ENCODE data around the gene PPP1R9A. TPM values are rescaled to one million over a fixed set of nuclear protein-coding genes. Genes with fewer than 3 reads are reported as not detected.
"Not testable (repeated sequence)": the region's sequence is repeated elsewhere in the genome, so short reads cannot be mapped to it uniquely, and the experiment has no call there.

The PPP1R9A gene
- total RNA-seq, 1 donor from 2014 or later: 0.79 TPM

DNA sequence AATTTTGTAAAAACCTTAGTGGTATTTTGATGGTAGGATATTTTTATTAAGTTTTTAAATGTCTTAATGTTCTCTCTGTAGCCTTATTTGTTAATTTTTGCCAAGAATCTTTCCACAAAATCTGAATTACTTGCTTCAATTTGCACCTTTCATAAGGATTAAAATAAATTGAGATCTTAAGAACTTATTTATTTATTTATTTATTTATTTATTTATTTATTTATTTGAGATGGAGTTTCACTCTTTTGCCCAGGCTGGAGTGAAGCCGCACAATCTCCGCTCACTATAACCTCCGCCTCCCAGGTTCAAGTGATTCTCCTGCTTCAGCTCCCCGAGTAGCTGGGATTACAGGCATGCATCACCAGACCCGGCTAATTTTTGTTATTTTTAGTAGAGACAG lies 98.6 kb downstream of the PPP1R9A start:
- Histone ChIP-seq H3K4me3 (ENCODE audit: low read depth, low read length) (no peak overlapping the region), H3K36me3 (ENCODE audit: control insufficient read depth, insufficient read depth, low read length) (no peaks in the 10 kb centered on the region), H3K27me3 (ENCODE audit: control insufficient read depth, insufficient read depth, low read length) (no peaks in the 10 kb centered on the region)
- DNase-seq (ENCODE audit: low read depth) (no peak), FAIRE-seq (no peak)
- TF ChIP-seq, protein P1, sequence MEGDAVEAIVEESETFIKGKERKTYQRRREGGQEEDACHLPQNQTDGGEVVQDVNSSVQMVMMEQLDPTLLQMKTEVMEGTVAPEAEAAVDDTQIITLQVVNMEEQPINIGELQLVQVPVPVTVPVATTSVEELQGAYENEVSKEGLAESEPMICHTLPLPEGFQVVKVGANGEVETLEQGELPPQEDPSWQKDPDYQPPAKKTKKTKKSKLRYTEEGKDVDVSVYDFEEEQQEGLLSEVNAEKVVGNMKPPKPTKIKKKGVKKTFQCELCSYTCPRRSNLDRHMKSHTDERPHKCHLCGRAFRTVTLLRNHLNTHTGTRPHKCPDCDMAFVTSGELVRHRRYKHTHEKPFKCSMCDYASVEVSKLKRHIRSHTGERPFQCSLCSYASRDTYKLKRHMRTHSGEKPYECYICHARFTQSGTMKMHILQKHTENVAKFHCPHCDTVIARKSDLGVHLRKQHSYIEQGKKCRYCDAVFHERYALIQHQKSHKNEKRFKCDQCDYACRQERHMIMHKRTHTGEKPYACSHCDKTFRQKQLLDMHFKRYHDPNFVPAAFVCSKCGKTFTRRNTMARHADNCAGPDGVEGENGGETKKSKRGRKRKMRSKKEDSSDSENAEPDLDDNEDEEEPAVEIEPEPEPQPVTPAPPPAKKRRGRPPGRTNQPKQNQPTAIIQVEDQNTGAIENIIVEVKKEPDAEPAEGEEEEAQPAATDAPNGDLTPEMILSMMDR (IDR thresholded peaks at IDR 0.05; ENCODE audit: insufficient read depth, low read length, severe bottlenecking): no peak

DNA sequence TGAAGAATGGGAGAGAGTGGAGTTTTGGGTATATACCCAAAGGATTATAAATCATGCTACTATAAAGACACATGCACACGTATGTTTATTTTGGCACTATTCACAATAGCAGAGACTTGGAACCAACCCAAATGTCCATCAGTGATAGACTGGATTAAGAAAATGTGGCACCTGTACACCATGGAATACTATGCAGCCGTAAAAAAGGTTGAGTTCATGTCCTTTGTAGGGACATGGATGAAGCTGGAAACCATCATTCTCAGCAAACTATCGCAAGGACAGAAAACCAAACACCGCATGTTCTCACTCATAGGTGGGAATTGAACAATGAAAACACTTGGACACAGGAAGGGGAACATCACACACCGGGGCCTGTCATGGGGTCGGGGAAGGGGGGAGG lies 101.4 kb downstream of the PPP1R9A start:
- not testable (repeated sequence) for H3K27me3 ChIP-seq (ENCODE audit: control insufficient read depth, insufficient read depth, low read length); FAIRE-seq; DNase-seq (ENCODE audit: low read depth); H3K36me3 ChIP-seq (ENCODE audit: control insufficient read depth, insufficient read depth, low read length); H3K4me3 ChIP-seq (ENCODE audit: low read depth, low read length)

DNA sequence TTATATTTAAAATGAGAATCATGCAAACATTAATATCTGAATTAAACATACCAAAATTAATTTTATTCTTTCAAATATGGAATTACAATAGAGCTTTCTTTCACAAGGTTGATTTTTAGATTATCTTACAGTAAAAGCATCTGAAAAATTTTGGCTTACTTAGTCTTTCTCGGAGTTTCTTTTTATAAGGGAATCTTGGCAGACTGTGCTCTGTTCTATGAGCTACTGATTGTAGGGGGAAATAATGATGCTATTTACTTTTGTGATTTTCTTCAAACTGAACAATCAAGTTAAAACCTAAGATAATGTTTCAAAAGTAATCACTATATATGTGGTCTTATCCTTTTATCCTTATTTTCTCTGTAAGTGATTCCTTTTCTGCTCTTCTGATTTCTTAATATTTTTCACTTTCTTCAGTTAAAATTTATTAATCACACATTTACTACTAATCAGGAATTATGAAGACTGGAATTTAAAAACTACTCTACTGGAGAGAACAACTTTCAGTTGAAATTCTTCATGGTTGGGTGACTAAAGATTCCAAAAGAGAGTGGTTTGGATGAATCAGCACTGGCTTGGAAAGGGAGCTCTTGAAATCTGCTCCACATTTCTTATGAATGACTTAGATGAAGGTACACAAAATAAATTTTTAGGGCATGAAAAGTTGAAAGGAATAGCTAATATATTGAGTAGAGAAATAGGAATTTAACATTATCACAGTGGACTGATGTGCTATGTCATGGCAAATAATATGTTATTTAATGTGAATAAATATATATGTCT lies 103.9 kb downstream of the PPP1R9A start:
- TF ChIP-seq, protein P1 (IDR thresholded peaks at IDR 0.05; ENCODE audit: insufficient read depth, low read length, severe bottlenecking): no peak
- DNase-seq (ENCODE audit: low read depth) (peak; percentile 53), FAIRE-seq (no peak)

DNA sequence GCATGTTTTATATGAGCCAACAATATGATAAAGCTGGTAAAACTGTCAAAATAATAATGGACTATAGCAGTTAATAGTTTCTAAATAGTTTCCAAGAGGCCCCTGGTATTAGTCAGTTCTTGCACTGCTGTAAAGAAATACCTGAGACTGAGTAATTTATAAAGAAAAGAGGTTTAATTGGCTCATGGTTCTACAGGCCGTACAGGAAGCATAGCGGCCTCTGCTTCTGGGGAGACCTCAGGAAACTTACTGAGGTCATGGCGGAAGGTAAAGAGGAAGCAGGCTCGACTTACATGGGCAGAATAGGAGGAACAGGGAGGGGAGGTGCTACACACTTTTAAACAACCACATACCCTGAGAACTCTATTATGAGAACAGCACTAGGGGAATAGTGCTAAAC lies 104.6 kb downstream of the PPP1R9A start:
- FAIRE-seq (no peak), DNase-seq (ENCODE audit: low read depth) (no peak)
- Histone ChIP-seq H3K36me3 (ENCODE audit: control insufficient read depth, insufficient read depth, low read length) (no peaks in the 10 kb centered on the region), H3K27me3 (ENCODE audit: control insufficient read depth, insufficient read depth, low read length) (no peaks in the 10 kb centered on the region), H3K4me3 (ENCODE audit: low read depth, low read length) (no peak overlapping the region)
- TF ChIP-seq, protein P1 (IDR thresholded peaks at IDR 0.05; ENCODE audit: insufficient read depth, low read length, severe bottlenecking): no peak

More for the DNA sequence above, 103.9 kb downstream of the PPP1R9A start:
- Histone ChIP-seq H3K27me3 (ENCODE audit: control insufficient read depth, insufficient read depth, low read length) (no peaks in the 10 kb centered on the region), H3K4me3 (ENCODE audit: low read depth, low read length) (no peak overlapping the region), H3K36me3 (ENCODE audit: control insufficient read depth, insufficient read depth, low read length) (no peaks in the 10 kb centered on the region)

DNA sequence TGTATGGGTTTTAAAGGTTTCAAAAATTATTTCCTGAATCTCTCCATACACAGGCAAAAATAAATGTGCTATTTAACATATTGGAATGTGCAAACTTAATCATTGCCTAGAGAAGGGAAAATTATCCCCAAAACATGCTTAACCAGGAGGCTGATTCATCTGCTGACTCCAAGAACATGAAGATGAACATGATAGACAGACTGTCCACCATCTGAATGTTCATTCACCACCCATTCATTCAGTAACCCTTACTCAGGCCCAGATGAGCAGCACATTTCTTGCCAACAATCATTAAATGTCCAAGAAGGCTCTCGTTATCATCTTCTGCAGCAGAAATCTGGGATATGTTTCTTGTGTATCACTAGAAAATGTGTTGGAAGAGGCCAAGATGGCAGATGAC lies 110.6 kb downstream of the PPP1R9A start:
- no peak overlapping the region for H3K4me3 ChIP-seq (ENCODE audit: low read depth, low read length)
- DNase-seq (ENCODE audit: low read depth) (no peak), FAIRE-seq (no peak)
- H3K36me3 ChIP-seq (ENCODE audit: control insufficient read depth, insufficient read depth, low read length): no peaks in the 10 kb centered on the region
- H3K27me3 ChIP-seq (ENCODE audit: control insufficient read depth, insufficient read depth, low read length): no peaks in the 10 kb centered on the region
- TF ChIP-seq, protein P1 (IDR thresholded peaks at IDR 0.05; ENCODE audit: insufficient read depth, low read length, severe bottlenecking): no peak

DNA sequence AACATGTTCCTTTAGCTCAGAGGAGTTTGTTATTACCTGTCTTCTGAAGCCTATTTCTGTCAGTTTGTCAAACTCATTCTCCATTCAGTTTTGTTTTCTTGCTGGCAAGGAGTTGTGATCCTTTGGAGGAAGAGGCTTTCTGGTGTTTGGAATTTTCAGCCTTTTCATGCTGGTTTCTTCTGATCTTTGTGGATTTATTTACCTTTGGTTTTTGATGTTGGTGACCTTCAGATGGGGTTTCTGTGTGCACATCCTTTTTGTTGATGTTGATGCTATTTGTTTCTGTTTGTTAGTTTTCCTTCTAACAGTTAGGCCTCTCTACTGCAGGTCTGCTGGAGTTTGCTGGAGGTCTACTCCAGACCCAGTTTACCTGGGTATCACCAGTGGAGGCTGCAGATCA lies 118.6 kb downstream of the PPP1R9A start:
- FAIRE-seq (no peak), DNase-seq (ENCODE audit: low read depth) (no peak)
- Histone ChIP-seq H3K27me3 (ENCODE audit: control insufficient read depth, insufficient read depth, low read length) (no peaks in the 10 kb centered on the region), H3K4me3 (ENCODE audit: low read depth, low read length) (no peak overlapping the region), H3K36me3 (ENCODE audit: control insufficient read depth, insufficient read depth, low read length) (no peaks in the 10 kb centered on the region)
- TF ChIP-seq, protein P1 (IDR thresholded peaks at IDR 0.05; ENCODE audit: insufficient read depth, low read length, severe bottlenecking): no peak

Measured in bronchial epithelial cell (primary cell).